ENCODE measurements around the gene WWOX.

WWOX gene

DNA sequence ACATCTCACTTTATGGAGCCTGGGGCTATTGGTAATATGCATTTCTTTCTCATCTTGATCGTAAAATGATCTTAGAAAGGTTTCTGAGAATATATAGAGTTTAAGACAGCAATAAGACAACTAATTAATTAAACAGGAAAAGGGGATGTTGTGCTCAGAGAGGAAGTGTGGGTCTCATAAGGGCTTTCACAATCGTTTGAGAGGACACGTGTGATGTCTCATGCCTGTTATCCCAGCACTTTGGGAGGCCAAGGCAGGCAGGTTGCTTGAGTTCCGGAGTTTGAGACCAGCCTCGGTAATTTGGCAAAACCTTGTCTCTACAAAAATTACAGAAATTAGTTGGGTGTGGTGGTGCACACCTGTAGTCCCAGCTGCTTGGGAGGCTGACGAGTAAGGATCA is 295.6 kb downstream of the WWOX start:
- TF ChIP-seq PAX5 (IDR thresholded peaks at IDR 0.05; ENCODE audit: insufficient read depth, low read length, severe bottlenecking) (no peak), TAF1 (IDR thresholded peaks at IDR 0.05; ENCODE audit: low read depth, low read length) (no peak), POU2F2 (IDR thresholded peaks at IDR 0.05; ENCODE audit: low read depth, low read length) (no peak), POLR2A (IDR thresholded peaks at IDR 0.05; ENCODE audit: low read depth, low read length) (no peak), SPI1 (IDR thresholded peaks at IDR 0.05; ENCODE audit: low read depth, low read length) (no peak), POLR2AphosphoS5 (IDR thresholded peaks at IDR 0.05; ENCODE audit: low read depth, low read length) (no peak)
- FAIRE-seq: no peak
- DNase-seq (ENCODE audit: insufficient read length, low spot score): no peak

DNA sequence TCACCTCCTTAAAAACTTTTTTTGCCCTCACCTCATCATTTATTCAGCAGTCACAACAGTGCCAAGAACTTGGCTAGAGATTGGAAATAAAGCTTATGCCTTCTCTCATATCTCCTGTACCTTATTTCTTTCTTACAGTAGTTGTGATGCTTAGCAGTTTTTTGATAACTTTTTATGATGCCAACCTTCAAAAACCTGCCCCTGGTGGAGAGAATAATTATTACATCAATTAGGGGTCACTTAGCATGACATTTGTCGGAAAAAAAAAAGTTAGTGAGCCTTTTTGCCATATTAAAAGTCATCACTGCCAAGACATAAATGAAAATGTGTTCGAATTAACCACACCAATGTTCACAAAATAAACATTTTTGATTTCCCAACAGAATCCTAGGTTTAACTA is 296.6 kb downstream of the WWOX start:
- DNase-seq (ENCODE audit: insufficient read length, low spot score) (no peak), FAIRE-seq (no peak)
- TF ChIP-seq POLR2A (IDR thresholded peaks at IDR 0.05; ENCODE audit: low read depth, low read length) (no peak), SPI1 (IDR thresholded peaks at IDR 0.05; ENCODE audit: low read depth, low read length) (no peak), TAF1 (IDR thresholded peaks at IDR 0.05; ENCODE audit: low read depth, low read length) (no peak), POLR2AphosphoS5 (IDR thresholded peaks at IDR 0.05; ENCODE audit: low read depth, low read length) (no peak), PAX5 (IDR thresholded peaks at IDR 0.05; ENCODE audit: insufficient read depth, low read length, severe bottlenecking) (no peak), POU2F2 (IDR thresholded peaks at IDR 0.05; ENCODE audit: low read depth, low read length) (no peak)

DNA sequence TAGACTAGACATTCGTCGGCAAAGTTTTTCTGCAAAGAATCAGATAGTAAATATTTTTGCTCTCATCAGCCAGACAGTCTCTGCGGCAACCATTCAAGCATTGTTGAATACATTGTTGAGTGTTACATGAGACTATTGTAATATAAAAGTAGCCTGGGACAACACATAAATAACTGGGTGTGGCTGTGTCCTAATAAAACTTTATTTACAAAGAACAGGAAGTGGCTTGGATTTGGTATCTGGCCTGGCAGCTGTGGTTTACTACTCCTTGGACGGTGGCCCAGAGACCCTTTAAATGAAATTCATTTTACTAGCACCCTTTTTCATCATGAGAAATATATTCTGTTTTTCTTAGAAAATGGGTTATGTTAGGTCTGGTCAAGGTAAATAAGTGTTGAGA is 297.2 kb downstream of the WWOX start:
- no peak for DNase-seq (ENCODE audit: insufficient read length, low spot score)

DNA sequence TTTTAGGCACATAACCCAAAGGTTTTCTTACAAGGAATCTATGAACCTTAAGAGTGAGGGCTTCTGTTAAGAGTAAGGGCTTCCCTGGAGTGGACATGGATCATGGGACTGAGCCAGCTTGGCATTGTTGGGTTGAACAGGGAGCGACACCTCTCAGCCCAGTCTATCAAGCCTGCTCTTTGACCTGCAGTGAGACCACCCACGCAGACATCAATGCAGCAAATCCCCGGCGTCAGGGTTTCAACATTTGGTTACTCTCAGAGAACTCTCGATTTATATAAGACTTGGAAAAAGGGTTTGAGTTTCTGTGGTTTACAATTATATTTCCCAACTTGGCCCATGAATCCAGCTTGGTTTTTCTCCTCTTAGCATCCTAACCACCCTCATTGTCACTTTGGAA is 299.9 kb downstream of the WWOX start:
- DNase-seq (ENCODE audit: insufficient read length, low spot score) (no peak), FAIRE-seq (no peak)
- no peak for TF ChIP-seq POU2F2 (IDR thresholded peaks at IDR 0.05; ENCODE audit: low read depth, low read length)
- TF ChIP-seq PAX5 (IDR thresholded peaks at IDR 0.05; ENCODE audit: insufficient read depth, low read length, severe bottlenecking): no peak
- no peak for TF ChIP-seq POLR2A (IDR thresholded peaks at IDR 0.05; ENCODE audit: low read depth, low read length)
- TF ChIP-seq TAF1 (IDR thresholded peaks at IDR 0.05; ENCODE audit: low read depth, low read length): no peak
- TF ChIP-seq SPI1 (IDR thresholded peaks at IDR 0.05; ENCODE audit: low read depth, low read length): no peak
- TF ChIP-seq POLR2AphosphoS5 (IDR thresholded peaks at IDR 0.05; ENCODE audit: low read depth, low read length): no peak

More for the DNA sequence above, 297.2 kb downstream of the WWOX start:
- TF ChIP-seq PAX5 (IDR thresholded peaks at IDR 0.05; ENCODE audit: insufficient read depth, low read length, severe bottlenecking): no peak
- no peak for TF ChIP-seq POU2F2 (IDR thresholded peaks at IDR 0.05; ENCODE audit: low read depth, low read length)
- TF ChIP-seq POLR2A (IDR thresholded peaks at IDR 0.05; ENCODE audit: low read depth, low read length): no peak
- no peak for TF ChIP-seq TAF1 (IDR thresholded peaks at IDR 0.05; ENCODE audit: low read depth, low read length)
- TF ChIP-seq POLR2AphosphoS5 (IDR thresholded peaks at IDR 0.05; ENCODE audit: low read depth, low read length): no peak
- no peak for TF ChIP-seq SPI1 (IDR thresholded peaks at IDR 0.05; ENCODE audit: low read depth, low read length)
- FAIRE-seq: no peak

DNA sequence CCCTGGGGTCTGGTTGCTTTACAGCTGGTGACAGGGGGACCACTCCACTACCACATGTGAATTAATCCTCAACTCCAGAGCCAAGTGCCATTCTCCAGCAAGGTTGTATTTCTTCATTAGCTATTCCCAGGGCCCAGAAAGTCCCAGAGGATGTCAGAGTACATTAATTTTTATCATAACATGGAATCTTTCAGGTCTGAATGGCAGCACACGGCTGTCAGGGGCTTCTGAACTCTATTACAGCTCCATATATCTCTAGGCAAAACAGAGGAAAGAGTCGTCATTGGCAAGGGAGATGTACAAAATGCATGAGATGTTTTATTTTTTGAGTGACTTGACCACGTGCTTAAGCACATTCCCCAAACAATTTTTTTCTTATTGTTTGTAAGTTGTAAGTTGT is 303.4 kb downstream of the WWOX start:
- FAIRE-seq: no peak
- TF ChIP-seq PAX5 (IDR thresholded peaks at IDR 0.05; ENCODE audit: insufficient read depth, low read length, severe bottlenecking): no peak
- no peak for TF ChIP-seq POLR2AphosphoS5 (IDR thresholded peaks at IDR 0.05; ENCODE audit: low read depth, low read length)
- TF ChIP-seq TAF1 (IDR thresholded peaks at IDR 0.05; ENCODE audit: low read depth, low read length): no peak
- no peak for TF ChIP-seq POLR2A (IDR thresholded peaks at IDR 0.05; ENCODE audit: low read depth, low read length)
- no peak for TF ChIP-seq POU2F2 (IDR thresholded peaks at IDR 0.05; ENCODE audit: low read depth, low read length)
- no peak for TF ChIP-seq SPI1 (IDR thresholded peaks at IDR 0.05; ENCODE audit: low read depth, low read length)
- no peak for DNase-seq (ENCODE audit: insufficient read length, low spot score)

DNA sequence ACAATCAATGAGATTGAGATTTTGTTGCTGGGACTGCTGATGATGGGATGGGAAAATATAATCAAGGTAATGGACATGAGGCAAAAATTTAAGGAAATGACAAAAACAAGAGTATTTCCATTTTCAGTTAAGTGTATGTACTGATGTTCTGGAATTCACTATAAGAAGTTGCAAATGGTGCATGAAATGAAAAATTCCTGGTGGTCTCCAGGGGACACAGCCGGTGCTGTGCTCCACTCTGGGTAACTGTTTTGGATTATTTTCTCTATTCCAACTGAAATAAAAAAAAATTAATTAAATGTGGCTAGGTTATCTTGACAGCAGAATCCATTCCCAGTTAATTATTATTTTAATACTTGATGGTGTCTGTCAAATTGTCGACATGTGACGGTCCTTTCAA is 305.6 kb downstream of the WWOX start:
- no peak for FAIRE-seq
- no peak for DNase-seq (ENCODE audit: insufficient read length, low spot score)
- TF ChIP-seq TAF1 (IDR thresholded peaks at IDR 0.05; ENCODE audit: low read depth, low read length): no peak
- no peak for TF ChIP-seq POLR2AphosphoS5 (IDR thresholded peaks at IDR 0.05; ENCODE audit: low read depth, low read length)
- TF ChIP-seq POU2F2 (IDR thresholded peaks at IDR 0.05; ENCODE audit: low read depth, low read length): no peak
- no peak for TF ChIP-seq POLR2A (IDR thresholded peaks at IDR 0.05; ENCODE audit: low read depth, low read length)
- no peak for TF ChIP-seq PAX5 (IDR thresholded peaks at IDR 0.05; ENCODE audit: insufficient read depth, low read length, severe bottlenecking)
- no peak for TF ChIP-seq SPI1 (IDR thresholded peaks at IDR 0.05; ENCODE audit: low read depth, low read length)

DNA sequence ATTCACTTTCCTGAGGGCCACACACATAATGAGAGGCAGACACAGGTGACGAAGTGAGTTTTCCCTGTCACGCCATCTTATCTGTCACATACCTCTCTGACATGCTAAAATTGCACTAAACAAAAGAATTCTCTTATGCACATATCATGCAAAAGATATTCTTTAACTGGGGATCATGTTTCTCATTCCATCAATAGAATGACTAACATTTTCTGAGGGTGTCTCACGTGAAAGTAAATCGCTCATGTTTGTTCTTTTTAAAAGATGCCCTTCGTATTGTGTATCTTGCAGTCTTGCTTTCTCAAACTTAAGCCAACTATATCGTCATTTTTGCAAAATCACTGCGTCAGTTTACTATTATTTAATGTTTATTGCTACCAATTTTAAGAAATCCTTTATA is 306.4 kb downstream of the WWOX start:
- no peak for TF ChIP-seq SPI1 (IDR thresholded peaks at IDR 0.05; ENCODE audit: low read depth, low read length)
- TF ChIP-seq POU2F2 (IDR thresholded peaks at IDR 0.05; ENCODE audit: low read depth, low read length): no peak
- TF ChIP-seq POLR2A (IDR thresholded peaks at IDR 0.05; ENCODE audit: low read depth, low read length): no peak
- TF ChIP-seq PAX5 (IDR thresholded peaks at IDR 0.05; ENCODE audit: insufficient read depth, low read length, severe bottlenecking): no peak
- TF ChIP-seq TAF1 (IDR thresholded peaks at IDR 0.05; ENCODE audit: low read depth, low read length): no peak
- TF ChIP-seq POLR2AphosphoS5 (IDR thresholded peaks at IDR 0.05; ENCODE audit: low read depth, low read length): no peak
- DNase-seq (ENCODE audit: insufficient read length, low spot score) (no peak), FAIRE-seq (no peak)

DNA sequence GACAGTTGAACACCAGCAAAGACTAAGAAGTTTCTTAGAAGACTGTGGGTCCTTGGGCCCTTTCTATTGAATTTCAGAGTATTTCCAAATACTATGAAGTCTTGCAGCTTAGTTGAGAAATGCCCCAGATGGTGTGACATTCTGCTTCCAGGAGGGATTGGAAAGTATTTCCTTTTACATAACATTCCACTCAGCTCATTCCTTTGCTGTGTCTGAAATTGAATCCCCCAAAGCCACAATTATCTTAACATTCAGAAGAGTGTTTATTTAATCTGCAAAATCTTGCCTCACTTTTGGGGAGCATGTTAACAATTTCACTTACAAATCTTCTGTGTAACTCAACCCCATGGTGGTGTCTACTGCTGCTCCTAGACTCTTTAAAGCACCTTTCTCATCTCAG is 307.7 kb downstream of the WWOX start:
- DNase-seq (ENCODE audit: insufficient read length, low spot score): no peak
- TF ChIP-seq PAX5 (IDR thresholded peaks at IDR 0.05; ENCODE audit: insufficient read depth, low read length, severe bottlenecking) (no peak), TAF1 (IDR thresholded peaks at IDR 0.05; ENCODE audit: low read depth, low read length) (no peak), POLR2A (IDR thresholded peaks at IDR 0.05; ENCODE audit: low read depth, low read length) (no peak), POU2F2 (IDR thresholded peaks at IDR 0.05; ENCODE audit: low read depth, low read length) (no peak), SPI1 (IDR thresholded peaks at IDR 0.05; ENCODE audit: low read depth, low read length) (no peak), POLR2AphosphoS5 (IDR thresholded peaks at IDR 0.05; ENCODE audit: low read depth, low read length) (no peak)
- no peak for FAIRE-seq

DNA sequence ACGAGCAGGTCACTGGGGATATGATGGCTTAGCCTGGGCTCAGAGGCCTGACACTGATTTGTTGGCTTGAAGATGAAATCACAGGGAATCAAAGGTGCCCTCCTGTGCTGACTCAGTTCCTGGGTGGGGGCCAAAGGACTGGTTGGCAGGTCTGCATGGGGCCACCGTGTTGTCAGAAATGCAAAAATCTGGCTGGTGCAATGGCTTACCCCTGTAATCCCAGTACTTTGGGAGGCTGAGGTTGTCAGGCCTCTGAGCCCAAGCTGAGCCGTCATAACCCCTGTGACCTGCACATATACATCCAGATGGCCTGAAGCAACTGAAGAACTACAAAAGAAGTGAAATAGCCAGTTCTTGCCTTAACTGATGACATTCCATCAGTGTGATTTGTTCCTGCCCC is 314.2 kb downstream of the WWOX start:
- TF ChIP-seq PAX5 (IDR thresholded peaks at IDR 0.05; ENCODE audit: insufficient read depth, low read length, severe bottlenecking) (no peak), POLR2A (IDR thresholded peaks at IDR 0.05; ENCODE audit: low read depth, low read length) (no peak), SPI1 (IDR thresholded peaks at IDR 0.05; ENCODE audit: low read depth, low read length) (no peak), TAF1 (IDR thresholded peaks at IDR 0.05; ENCODE audit: low read depth, low read length) (no peak), POLR2AphosphoS5 (IDR thresholded peaks at IDR 0.05; ENCODE audit: low read depth, low read length) (no peak), POU2F2 (IDR thresholded peaks at IDR 0.05; ENCODE audit: low read depth, low read length) (no peak)
- no peak for FAIRE-seq
- DNase-seq (ENCODE audit: insufficient read length, low spot score): no peak

DNA sequence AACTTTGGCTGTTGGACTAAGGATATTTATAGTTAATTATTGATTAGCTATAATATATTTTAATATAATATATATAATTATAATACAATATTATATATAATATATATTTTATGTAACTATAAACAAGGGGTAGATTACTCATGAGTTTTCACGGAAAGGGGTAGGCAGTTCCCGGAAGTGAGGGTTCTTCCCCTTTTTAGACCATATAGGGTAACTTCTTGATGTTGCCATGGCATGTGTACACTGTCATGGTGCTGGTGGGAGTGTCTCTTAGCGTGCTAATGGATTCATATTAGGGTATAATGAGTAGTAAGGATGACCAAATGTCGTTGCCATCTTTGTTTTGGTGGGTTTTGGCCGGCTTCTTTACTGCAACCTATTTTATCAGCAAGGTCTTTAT is 315.6 kb downstream of the WWOX start:
- TF ChIP-seq POLR2A (IDR thresholded peaks at IDR 0.05; ENCODE audit: low read depth, low read length) (no peak), PAX5 (IDR thresholded peaks at IDR 0.05; ENCODE audit: insufficient read depth, low read length, severe bottlenecking) (no peak), POU2F2 (IDR thresholded peaks at IDR 0.05; ENCODE audit: low read depth, low read length) (no peak), TAF1 (IDR thresholded peaks at IDR 0.05; ENCODE audit: low read depth, low read length) (no peak), SPI1 (IDR thresholded peaks at IDR 0.05; ENCODE audit: low read depth, low read length) (no peak), POLR2AphosphoS5 (IDR thresholded peaks at IDR 0.05; ENCODE audit: low read depth, low read length) (no peak)
- no peak for DNase-seq (ENCODE audit: insufficient read length, low spot score)
- FAIRE-seq: no peak

Measured in GM12891 (cell line).